PC-9 (cell line): ENCODE data around the gene SLC35E4. TPM values are rescaled to one million over a fixed set of nuclear protein-coding genes. Genes with fewer than 3 reads are reported as not detected.

ENCODE experiments used
- BruUV-seq: library from RNA; stranded (reverse); fragments of 400-500 nt; replicated peaks from 2 replicates; lab custom pipeline; 2021; lab: Mats Ljungman, UMichigan
- CTCF ChIA-PET: fragments of 300-600 bp; sonication (Branson Sonifier 250); formaldehyde crosslinking; loops from one replicate; lab custom pipeline; 2022; ENCODE audit warnings: antibody characterized with exemption; lab: Charles Lee
- POLR2A ChIA-PET: fragments of 300-600 bp; sonication (Branson Sonifier 250); formaldehyde crosslinking; loops from one replicate; lab custom pipeline; 2022; ENCODE audit warnings: antibody characterized with exemption; ENCODE audit not compliant: unreplicated experiment; lab: Charles Lee
- DNase-seq, 2 experiments: peaks; one replicate each; pipeline versions ENCODE4 v3.0.0 to v3.0.0-alpha.2; 2015 to 2022; ENCODE audit warnings: mixed read lengths in 1 of 2
- H2AFZ ChIP-seq: fragments of 200-600 bp; sonication (generic); 2 replicates; pipeline ENCODE4 v1.8.1; 2017; ENCODE audit warnings: antibody characterized with exemption
- H3F3A ChIP-seq: fragments of 200-600 bp; sonication (generic); 2 replicates; pipeline ENCODE4 v1.8.1; 2017; ENCODE audit warnings: antibody characterized with exemption, mild to moderate bottlenecking, low read depth; ENCODE audit not compliant: insufficient read depth
- H3K27ac ChIP-seq: fragments of 200-600 bp; sonication (generic); 2 replicates; pipeline ENCODE4 v1.6.1; 2016; ENCODE audit warnings: mixed run types
- H3K27me3 ChIP-seq: fragments of 200-600 bp; sonication (generic); 2 replicates; pipeline ENCODE4 v1.6.1; 2016; ENCODE audit warnings: low read depth, mixed run types; ENCODE audit not compliant: insufficient read depth
- H3K36me3 ChIP-seq: fragments of 200-600 bp; sonication (generic); 2 replicates; pipeline ENCODE4 v1.6.1; 2016; ENCODE audit warnings: low read depth, mixed run types
- H3K4me1 ChIP-seq: fragments of 200-600 bp; sonication (generic); replicated peaks from 2 replicates; pipeline ENCODE4 v1.6.1; 2016; ENCODE audit warnings: mixed run types; ENCODE audit not compliant: insufficient read depth
- H3K4me2 ChIP-seq: fragments of 200-600 bp; sonication (generic); 2 replicates; pipeline ENCODE4 v1.6.1; 2017; ENCODE audit warnings: mixed run types
- H3K4me3 ChIP-seq: fragments of 200-600 bp; sonication (generic); 2 replicates; pipeline ENCODE4 v1.6.1; 2016; ENCODE audit warnings: mixed run types
- H3K79me2 ChIP-seq: fragments of 200-600 bp; sonication (generic); 2 replicates; pipeline ENCODE4 v1.6.1; 2017; ENCODE audit warnings: low read depth, mixed run types
- H3K9me2 ChIP-seq: fragments of 200-600 bp; sonication (generic); 2 replicates; pipeline ENCODE4 v1.8.1; 2017; ENCODE audit warnings: mild to moderate bottlenecking; ENCODE audit not compliant: insufficient read depth
- H3K9me3 ChIP-seq: fragments of 200-600 bp; sonication (generic); 2 replicates; pipeline ENCODE4 v1.8.1; 2016; ENCODE audit warnings: low read depth; ENCODE audit not compliant: insufficient read depth
- H4K20me1 ChIP-seq: fragments of 200-600 bp; sonication (generic); 2 replicates; pipeline ENCODE4 v1.8.1; 2017; ENCODE audit not compliant: insufficient read depth
- CTCF ChIP-seq: fragments of 200-600 bp; sonication (generic); conservative IDR thresholded peaks from 2 replicates; pipeline ENCODE4 v1.6.1; 2017; ENCODE audit warnings: mixed run types, antibody characterized with exemption, mild to moderate bottlenecking, moderate library complexity
- EZH2 ChIP-seq: fragments of 200-600 bp; sonication (generic); IDR thresholded peaks from 2 replicates; pipeline ENCODE4 v1.8.0; 2017; ENCODE audit warnings: antibody characterized with exemption, low read depth
- intact Hi-C: fragments of 100-400 bp; cut with micrococcal nuclease; formaldehyde crosslinking; loops from one replicate; pipeline ENCODE4 v1.10.0; 2022; ENCODE audit not compliant: unreplicated experiment
- total RNA-seq: library from RNA; stranded (reverse); gene quantifications from 2 replicates; pipeline ENCODE4 v1.2.3, GENCODE V29; 2021

Gene SLC35E4
- total RNA-seq, 1 experiment from 2014 or later, result 4.7 TPM

- Histone ChIP-seq H4K20me1 (no peaks in the 10 kb centered on the region), H3K4me1 (peaks cover 30% of the 10 kb centered on the region), H3K36me3 (no peaks in the 10 kb centered on the region), H3K79me2 (no peaks in the 10 kb centered on the region), H3K9me2 (no peaks in the 10 kb centered on the region), H3K4me3 (no peak overlapping the region), H3F3A (peaks cover 13% of the 10 kb centered on the region; the same call in 1 of the 2 replicates), H3K9me3 (no peaks in the 10 kb centered on the region), H3K27me3 (no peaks in the 10 kb centered on the region), H3K4me2 (no peak overlapping the region), H2AFZ (no peak overlapping the region), H3K27ac (no peak overlapping the region)
- CTCF ChIA-PET, result interaction anchor here (0.8 kb wide), 1 partner anchor 503 kb away, joined by 12 read pairs; the partner anchor contains the start of gene SELENOM
- DNase-seq, result no peak
- TF ChIP-seq EZH2, result no peak
- TF ChIP-seq CTCF, result no peak
- BruUV-seq, result no TSS peak
- intact Hi-C loops, result loop anchor here (10.0 kb wide), 2 partner anchors 180 to 340 kb away; partner anchors contain the start of genes MTFP1 and OSM
- POLR2A ChIA-PET, result no interaction called here
Measured at GRCh38 chr22:30604723-30605122, 30.9 kb upstream of the SLC35E4 start.

DNA sequence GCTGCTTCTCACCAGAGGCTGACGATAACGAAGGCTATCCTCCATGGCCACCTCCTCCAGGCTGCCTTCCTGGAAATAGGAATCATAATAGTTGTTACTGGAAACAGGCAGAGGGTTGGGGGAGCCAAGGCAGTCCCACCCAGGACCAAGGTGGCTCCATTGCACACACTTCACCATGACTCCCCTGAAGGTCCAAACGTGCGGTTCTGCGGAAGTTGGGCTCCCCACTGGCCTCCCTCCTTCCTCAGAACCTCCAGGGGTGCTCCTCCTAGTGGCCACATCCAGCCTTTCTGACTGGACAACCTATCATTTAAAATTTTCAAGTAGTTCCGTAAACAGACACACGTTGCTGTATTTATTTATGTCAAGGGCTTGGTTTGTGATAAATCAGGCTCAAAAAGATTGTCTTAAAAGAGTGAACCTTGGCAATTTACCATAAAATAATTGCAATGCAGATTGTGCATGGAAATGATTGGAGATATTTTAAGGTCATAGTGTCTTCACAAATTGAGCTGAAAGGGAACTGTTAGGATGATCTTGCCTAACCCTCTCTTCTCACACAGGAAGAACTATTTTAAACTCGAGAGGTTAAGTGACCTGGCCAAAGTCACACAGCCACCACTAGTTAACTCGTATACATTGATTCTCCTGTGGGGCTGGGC is 30.0 kb upstream of the SLC35E4 start:
- ChIA-PET POLR2A (interaction anchor here (0.7 to 1.5 kb wide), 2 partner anchors 179 to 1028 kb away, joined by 6 read pairs; no protein-coding TSS in a partner anchor), CTCF (interaction anchor here (0.6 to 0.9 kb wide), 2 partner anchors 29 to 158 kb away, joined by 3 read pairs; no protein-coding TSS in a partner anchor)
- Histone ChIP-seq H3K9me3 (no peaks in the 10 kb centered on the region), H3K79me2 (no peaks in the 10 kb centered on the region), H3F3A (peaks cover 20% of the 10 kb centered on the region), H4K20me1 (no peaks in the 10 kb centered on the region), H3K4me3 (no peak overlapping the region), H3K9me2 (no peaks in the 10 kb centered on the region), H3K27ac (no peak overlapping the region), H3K4me1 (peaks cover 34% of the 10 kb centered on the region), H2AFZ (no peak overlapping the region), H3K36me3 (no peaks in the 10 kb centered on the region), H3K27me3 (no peaks in the 10 kb centered on the region), H3K4me2 (peak overlapping the region; percentile 40)
- DNase-seq, result no peak
- TF ChIP-seq EZH2 (no peak), CTCF (peak; percentile 87)
- intact Hi-C loops, result loop anchor here (10.0 kb wide), 2 partner anchors 181 to 341 kb away; partner anchors contain the start of genes MTFP1 and OSM
- no TSS peak for BruUV-seq

DNA sequence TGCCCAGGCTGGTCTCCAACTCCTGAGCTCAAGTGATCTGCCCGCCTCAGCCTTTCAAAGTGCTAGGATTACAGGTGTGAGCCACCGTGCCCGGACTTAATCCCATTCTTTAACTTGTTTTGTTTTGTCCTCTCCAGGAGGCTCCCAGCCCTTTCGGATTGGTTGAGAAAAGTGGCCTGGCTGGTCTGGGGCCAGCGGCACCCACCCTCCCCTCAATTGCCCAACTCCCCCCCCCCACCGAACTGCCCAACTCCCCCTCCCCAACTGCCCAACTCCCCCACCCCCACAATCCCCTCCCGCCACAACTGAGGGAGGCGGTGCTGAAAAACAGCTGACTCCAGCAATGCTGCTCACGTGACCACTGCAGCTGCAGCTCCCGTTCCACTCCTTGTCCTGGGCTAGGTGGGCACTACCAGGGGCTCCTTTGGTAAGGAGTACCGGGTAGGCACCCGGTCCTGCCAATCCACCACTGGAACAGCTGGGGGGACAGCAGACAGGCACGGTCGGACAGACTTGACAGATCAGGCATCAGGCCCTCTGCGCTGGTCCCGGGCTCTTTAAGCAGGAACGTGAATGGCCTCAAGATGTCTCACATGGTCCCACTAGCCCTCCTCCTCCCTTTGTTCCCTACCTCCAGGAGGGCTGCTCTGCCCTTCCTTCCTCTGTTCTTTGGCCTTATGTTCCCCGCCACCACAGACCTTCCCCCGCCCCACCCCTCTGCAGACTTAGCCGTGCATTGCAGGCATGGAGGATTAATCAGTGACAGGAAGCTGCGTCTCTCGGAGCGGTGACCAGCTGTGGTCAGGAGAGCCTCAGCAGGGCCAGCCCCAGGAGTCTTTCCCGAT is 28.9 kb upstream of the SLC35E4 start, which contains the start of gene TCN2:
Gene TCN2, plus strand, starts transcription at position 720 of the 845 bp plus-strand sequence. CDS start 158 bp downstream, outside the sequence.
- intact Hi-C loops, result loop anchor here (10.0 kb wide), 2 partner anchors 182 to 342 kb away; partner anchors contain the start of genes MTFP1 and OSM
- Histone ChIP-seq H3K9me2 (no peaks in the 10 kb centered on the region), H3K4me3 (peak within 1 kb of the TSS; percentile 46; the same call in 1 of the 2 replicates), H3F3A (peaks cover 20% of the 10 kb centered on the region), H3K36me3 (no peaks in the 10 kb centered on the region), H3K27ac (no peak within 1 kb of the TSS), H3K4me2 (peak within 1 kb of the TSS; percentile 60), H3K27me3 (no peaks in the 10 kb centered on the region), H3K9me3 (no peaks in the 10 kb centered on the region), H3K79me2 (no peaks in the 10 kb centered on the region), H4K20me1 (no peaks in the 10 kb centered on the region), H2AFZ (peak within 1 kb of the TSS; percentile 63; the same call in 1 of the 2 replicates), H3K4me1 (peaks cover 34% of the 10 kb centered on the region)
- BruUV-seq, result no TSS peak
- POLR2A ChIA-PET, result interaction anchor here (0.6 to 1.5 kb wide), 4 partner anchors 87 to 1182 kb away, joined by 4 to 22 read pairs (median 6); no protein-coding TSS in a partner anchor
- TF ChIP-seq CTCF (no peak), EZH2 (no peak)
- DNase-seq, result peak in 1 of 2 experiments; percentile 53
- CTCF ChIA-PET, result interaction anchor here (0.6 to 0.9 kb wide), 8 partner anchors 13 to 1721 kb away, joined by 3 to 14 read pairs (median 6); no protein-coding TSS in a partner anchor
